Dermis microvascular lymphatic vessel endothelial cell (primary cell): Measurements from ENCODE around the gene UNC45A. TPM values are rescaled to one million over a fixed set of nuclear protein-coding genes. Genes with fewer than 3 reads are reported as not detected.

Source experiments
- DNase-seq, 2 donors: peaks; one replicate each; pipeline versions ENCODE4 v3.0.0 to v3.0.0-alpha.2; 2010; ENCODE audit warnings: low read depth in 2 of 2
- total RNA-seq: library from RNA; depleted of rRNA; stranded (reverse); fragments of >200 nt; gene quantifications from 2 replicates; pipeline ENCODE4 v1.2.1, GENCODE V29; 2014

The UNC45A gene
- total RNA-seq, 1 donor from 2014 or later, result 96.8 TPM

DNA sequence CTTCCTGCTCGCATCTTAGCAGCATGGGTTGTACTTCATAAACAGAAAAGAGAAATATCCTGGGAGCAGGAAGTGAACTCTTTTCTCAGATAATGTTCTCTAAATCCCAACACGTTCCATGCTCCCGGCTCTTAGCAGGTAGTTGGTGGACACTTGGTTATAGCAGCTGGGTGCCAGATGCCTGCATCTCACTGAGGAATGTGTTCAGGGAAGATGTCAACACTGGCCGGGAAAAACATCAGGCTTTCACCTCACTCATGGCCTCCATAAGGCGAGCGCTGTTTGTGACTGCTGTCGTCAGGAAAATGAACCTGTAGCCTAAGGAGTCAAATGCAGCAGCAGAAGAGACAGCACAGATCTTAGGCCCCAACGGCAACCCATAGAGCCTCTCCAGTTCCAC, 63.7 kb downstream of the UNC45A start:
- no peak for DNase-seq

GRCh38 chr15:91001209-91001608, 66.1 kb downstream of the UNC45A start:
- no peak for DNase-seq

Other genes with a start within 250 kb of the UNC45A start
- gene BLM, start 217.9 kb upstream of the UNC45A start, total RNA-seq, result 3.0 and 5.1 TPM in 2 replicates
- 39.8 and 81.7 TPM in 2 replicates for gene FURIN, start 66.7 kb upstream of the UNC45A start, total RNA-seq
- 52.5 and 55.7 TPM in 2 replicates for gene FES, start 50.8 kb upstream of the UNC45A start, total RNA-seq
- 13.6 and 24.4 TPM in 2 replicates for gene MAN2A2, start 32.0 kb upstream of the UNC45A start, total RNA-seq
- 9.5 and 10.2 TPM in 2 replicates for gene HDDC3, start 2.7 kb upstream of the UNC45A start, total RNA-seq
- 5.1 and 6.5 TPM in 2 replicates for gene RCCD1, start 19.6 kb downstream of the UNC45A start, total RNA-seq
- 40.8 and 108 TPM in 2 replicates for gene PRC1, start 59.2 kb downstream of the UNC45A start, total RNA-seq
- gene VPS33B, start 87.3 kb downstream of the UNC45A start, total RNA-seq, result 7.8 and 11.3 TPM in 2 replicates
- 0.64 and 2.0 TPM in 2 replicates for gene SV2B, start 165.0 kb downstream of the UNC45A start, total RNA-seq